GM19351 (cell line): ENCODE measurements around the gene PSD2.

Source experiments
- ATAC-seq: cut with Tn5 transposase; IDR thresholded peaks from one replicate; pipeline ENCODE4 v1.9.1; 2021; ENCODE audit warnings: mild to moderate bottlenecking, moderate library complexity; ENCODE audit not compliant: unreplicated experiment

The PSD2 gene

DNA sequence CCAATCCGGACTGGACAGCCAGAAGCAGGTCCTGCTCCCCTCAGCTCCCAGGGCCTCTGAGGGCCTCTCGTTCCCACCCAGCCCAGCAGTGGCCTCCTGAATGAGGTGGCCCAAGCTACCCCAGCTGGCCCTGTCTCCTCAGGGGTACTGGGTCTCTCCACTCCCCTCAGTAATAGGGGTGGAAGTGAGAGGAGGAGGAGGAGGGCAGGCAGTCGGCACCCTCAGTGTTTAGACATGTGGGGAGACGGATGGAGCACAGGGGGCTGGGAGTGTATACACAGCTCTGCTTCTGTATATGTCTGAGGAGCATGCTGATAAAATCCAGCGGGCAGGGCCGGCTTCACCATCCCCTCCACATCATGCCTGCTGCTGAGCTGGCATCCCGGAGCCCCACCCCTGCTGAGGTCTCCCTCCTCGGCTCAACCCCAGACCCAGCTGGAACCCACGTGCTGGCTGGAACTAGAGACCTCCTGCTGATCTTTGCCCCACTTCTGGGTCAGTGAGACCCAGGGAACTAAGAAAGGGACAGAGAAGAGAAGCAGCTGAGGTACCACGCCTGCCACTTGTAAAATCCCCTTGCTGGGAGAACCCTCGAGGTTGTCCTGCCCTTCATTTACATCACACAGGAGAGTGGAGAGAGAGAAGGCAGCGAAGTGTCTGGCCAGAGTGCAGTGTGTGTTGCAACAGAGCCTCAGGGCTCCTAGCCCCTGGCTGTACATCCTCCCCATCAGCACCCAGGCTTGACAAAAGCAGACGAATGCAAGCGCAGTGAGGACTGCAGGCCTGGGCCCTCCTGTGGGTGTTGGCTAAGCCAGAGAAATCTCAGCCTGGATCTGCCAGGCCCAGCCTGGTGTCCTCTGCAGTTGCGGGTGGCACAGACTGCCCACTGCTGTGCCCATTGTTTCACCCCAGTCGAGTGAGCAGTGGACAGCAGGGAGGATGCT lies 77.5 kb downstream of the PSD2 start:
- ATAC-seq: no peak

GRCh38 chr5:139875957-139876356 lies 80.3 kb downstream of the PSD2 start:
- ATAC-seq: no peak

GRCh38 chr5:139877129-139877597 lies 81.6 kb downstream of the PSD2 start:
- ATAC-seq: no peak

DNA sequence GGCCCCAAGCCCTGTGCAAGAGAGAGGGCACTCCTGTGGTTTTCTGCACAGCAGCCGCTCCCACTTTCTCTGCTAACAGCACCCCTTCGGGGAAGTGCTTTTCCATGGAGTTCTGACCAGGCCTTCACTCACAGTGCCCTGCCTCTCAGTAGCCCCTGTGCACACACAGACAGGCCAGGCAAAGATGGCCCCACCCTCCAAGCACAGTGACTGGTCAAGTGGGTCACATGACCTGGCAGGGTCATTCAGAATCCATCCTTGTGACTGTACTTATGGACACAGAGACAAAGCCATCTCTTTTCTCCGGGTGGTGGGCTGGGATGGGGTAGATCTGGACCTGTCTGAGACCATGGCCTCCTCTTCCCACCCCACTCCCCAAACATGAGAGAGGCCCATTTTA lies 82.5 kb downstream of the PSD2 start:
- no peak for ATAC-seq

DNA sequence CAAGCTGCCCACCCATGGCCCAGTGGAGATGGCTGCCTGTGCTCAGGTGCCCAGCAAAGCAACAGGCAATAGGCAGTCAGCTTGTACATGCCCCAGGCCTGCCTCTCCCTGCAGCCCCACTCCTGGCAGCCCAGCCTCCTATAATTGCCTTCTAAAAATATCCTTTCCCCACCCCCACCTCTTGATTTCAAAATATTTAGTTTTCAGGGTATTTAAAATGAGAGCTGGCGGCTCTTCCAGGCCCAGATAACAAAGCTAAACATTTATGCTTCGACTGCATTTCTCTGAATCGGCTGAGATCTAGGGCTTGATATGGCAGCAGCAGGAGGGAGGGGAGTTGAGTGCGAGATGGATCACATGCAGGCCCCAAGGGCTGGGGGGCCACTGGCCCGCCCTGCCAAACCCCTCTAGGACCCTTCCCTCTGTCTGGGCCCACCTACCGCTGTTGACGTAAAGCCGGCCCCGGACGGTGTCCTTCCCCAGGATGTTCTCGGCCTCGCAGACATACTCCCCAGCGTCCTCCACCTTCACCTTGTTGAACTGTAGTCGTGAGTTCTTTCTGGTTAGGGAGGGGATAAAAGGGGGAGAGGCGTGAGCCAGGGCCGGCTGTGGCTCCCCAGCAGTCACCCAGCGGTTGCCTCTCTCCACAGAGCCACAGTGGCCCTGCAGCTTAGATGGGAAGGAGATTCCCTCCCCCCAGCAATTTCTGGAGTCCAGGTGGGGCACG lies 85.0 kb downstream of the PSD2 start:
- ATAC-seq: no peak

DNA sequence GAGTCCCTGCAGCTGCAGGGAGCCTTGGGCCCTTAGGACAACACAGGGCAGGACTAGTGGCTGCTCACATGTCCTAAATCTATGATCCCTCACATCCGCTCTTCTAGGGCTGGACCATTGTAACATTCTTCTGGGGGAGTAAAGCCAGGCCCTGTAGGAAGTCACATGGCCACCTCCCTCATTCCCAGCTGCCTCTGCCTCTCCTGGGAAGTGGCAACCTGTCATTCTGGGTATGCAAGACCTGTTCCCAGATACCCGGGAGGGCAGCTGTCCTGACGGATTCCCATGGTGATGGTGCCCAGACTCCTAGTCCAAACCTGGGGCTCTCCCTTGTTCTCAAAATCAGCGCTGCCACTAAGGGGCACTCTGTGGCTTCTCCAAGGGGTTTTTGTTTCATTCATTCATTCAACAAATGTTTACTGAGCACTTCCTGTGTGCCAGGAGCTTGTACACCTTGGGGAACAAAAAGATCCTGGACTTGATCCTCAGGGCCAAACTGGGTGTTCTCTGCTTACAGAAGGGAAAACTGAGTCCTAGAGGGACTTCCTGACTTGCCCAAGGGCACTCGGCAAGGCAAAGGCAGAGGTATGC lies 85.6 kb downstream of the PSD2 start:
- ATAC-seq: no peak

GRCh38 chr5:139882316-139882715 lies 86.7 kb downstream of the PSD2 start:
- no peak for ATAC-seq

- ATAC-seq: no peak
Measured at GRCh38 chr5:139882961-139883539, 87.4 kb downstream of the PSD2 start.

GRCh38 chr5:139884144-139884543 lies 88.5 kb downstream of the PSD2 start:
- ATAC-seq: no peak

DNA sequence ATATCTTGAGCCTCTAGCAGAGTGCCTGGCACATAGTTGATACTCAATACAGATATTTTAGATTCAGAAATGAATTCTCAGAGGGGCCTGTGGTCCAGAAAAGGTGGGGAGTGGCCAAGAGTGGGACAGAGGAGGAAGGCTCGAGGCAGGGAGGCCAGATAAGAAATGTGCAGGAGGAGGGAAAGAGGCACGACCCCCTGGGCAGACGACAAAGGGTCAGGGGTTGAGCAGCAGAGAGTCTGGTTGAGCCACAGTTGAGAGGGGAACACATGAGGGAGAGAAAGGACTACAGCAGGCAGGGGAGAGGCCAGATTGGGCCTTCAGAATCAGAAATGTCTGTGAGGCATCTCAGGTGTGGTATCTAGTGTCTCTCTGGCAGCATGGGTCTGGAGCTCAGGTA lies 89.1 kb downstream of the PSD2 start:
- no peak for ATAC-seq

DNA sequence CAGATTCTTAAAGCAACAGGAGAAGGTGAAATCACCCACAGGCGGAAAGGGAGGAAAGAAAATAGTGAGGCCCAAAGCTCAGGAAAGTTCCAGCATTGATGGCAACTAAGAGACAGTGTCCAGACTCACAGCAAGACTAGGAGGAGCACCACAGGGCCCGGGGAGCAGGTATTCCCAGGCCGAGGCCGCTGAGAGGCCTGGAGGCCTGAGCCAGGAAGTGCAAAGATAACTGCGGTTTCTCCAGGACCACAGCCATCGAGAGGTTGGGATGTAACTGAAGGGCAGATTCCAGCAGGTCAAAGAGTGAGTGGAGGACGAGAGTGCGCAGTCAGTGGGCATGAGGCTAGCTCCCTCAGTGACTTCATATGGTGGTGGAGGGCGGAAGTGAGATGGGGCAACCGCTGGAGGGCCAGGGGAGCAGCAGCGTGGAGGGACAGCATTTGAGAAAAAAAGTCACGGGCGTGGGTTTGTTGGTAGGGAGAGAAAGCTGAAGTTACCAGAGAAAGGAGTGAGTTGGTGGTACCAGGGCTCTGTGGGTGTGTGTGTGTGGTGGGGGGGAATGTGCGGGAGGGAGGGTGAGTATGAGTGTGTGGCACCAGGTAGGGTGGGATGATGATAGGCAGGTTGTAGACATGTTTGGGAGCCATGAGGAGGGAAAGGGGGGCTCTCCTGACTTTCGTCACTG lies 89.7 kb downstream of the PSD2 start:
- ATAC-seq: no peak

DNA sequence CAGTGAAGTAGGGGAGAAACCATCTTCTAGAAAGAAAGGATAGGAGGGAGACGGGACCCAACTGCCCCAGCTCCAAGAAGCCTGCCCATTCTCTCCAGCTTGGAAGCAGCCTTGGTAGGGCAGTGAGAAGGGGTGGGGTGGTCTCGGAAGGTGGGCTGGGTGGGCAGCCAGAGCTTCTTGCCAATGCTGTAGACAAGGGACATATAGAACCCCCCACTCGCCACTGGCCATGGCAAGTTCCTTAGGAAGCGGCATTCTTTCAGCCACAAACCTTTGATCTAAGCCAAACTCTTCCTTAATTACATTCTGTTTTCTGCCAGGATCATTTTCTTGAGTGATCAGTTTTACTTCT lies 90.2 kb downstream of the PSD2 start:
- ATAC-seq: no peak

DNA sequence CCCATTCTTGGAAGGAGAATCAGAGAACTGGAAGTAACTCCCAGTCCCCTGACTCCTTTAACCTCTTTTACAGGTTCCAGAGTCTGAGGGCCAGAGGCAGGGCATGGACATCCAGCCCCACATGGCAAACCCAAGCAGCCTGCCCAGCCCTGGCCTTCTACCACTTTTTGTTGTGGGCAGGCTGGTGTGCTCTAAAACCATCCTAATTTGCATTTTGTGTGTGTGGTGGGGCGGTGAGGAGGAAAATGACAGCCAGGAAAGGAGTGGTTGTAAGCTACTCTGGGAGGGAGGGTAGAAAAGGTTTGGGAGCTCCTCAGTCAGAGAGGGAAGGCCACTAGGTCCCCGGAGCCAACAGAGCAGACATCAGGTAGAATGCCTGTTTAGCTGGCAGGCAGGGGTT lies 90.6 kb downstream of the PSD2 start:
- no peak for ATAC-seq

GRCh38 chr5:139888370-139888769 lies 92.8 kb downstream of the PSD2 start:
- ATAC-seq: no peak

GRCh38 chr5:139889410-139889809 lies 93.8 kb downstream of the PSD2 start:
- no peak for ATAC-seq

- ATAC-seq: no peak
Measured at GRCh38 chr5:139893873-139894272, 98.3 kb downstream of the PSD2 start.
